HG03354 (cell line): Measurements from ENCODE around the gene CCL3.

ENCODE experiments used
- ATAC-seq: cut with Tn5 transposase; IDR thresholded peaks from one replicate; pipeline ENCODE4 v1.9.1; 2021; ENCODE audit warnings: mild to moderate bottlenecking; ENCODE audit not compliant: unreplicated experiment, poor library complexity, severe bottlenecking

The CCL3 gene

DNA sequence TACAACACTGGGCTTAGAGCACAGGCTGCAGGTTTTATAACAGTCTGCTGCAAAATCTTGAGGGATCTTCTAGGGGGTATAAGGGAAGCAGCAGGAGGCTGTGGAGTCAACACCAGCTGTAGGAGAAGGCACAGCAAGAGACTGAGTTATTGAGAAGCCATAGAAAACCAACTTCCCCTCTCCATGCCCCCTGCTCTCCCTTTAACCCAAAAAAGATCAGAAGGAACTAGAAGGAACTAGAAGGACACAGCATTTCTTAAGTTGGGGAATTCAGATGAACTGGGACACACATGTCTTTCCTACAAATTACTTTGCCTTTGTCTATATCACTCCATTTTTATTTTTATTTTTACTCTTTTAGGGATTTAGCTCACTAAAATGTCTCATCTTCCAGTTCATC is 32.0 kb downstream of the CCL3 start:
- no peak for ATAC-seq

DNA sequence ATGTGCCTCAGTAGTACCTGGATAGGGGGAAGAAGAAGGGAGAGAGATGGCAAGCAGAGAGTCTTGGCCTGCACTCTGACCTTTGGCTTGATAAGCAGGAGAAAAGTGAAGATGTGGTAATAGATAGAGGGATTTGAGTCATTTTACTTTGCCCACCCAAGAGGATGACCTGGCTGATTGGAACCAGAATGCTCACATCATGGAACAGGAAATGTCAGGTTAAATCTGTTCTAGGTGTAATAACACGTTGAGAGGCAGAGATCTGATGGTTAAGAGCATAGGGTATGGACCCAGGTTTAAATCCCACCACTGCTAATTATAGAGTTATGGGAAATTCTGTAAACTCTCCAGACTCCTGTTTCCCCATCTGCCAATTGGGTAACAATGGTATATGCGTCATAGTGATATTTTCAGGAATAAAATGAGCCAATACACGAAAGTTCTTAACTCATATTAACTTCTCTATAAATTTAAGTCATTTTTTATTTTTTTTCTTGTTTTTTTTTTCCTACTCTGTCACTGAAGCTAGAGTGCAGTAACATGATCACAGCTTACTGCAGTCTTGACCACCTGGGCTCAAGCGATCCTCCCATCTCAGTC is 33.9 kb downstream of the CCL3 start:
- no peak for ATAC-seq

DNA sequence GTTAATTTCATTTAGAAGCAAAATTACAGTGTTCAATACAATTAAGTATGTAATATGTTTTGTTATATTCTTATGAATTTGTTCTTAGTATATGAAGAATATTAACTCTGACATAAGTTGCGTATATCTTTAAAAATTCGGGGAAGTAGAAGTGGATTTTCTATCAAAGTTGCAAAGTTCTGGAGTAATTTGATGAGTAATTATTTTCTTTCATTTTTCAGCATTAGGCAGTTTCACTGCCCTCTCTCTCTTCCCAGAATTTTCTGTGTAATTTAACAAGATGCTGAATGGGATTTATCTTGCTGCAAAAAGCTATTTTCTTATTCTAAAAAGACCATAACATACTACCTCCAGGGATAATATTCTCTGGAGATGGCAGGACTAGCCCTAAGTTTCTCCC is 34.8 kb downstream of the CCL3 start:
- no peak for ATAC-seq

- no peak for ATAC-seq
Observed at GRCh38 chr17:36049643-36050042, 40.3 kb downstream of the CCL3 start.

DNA sequence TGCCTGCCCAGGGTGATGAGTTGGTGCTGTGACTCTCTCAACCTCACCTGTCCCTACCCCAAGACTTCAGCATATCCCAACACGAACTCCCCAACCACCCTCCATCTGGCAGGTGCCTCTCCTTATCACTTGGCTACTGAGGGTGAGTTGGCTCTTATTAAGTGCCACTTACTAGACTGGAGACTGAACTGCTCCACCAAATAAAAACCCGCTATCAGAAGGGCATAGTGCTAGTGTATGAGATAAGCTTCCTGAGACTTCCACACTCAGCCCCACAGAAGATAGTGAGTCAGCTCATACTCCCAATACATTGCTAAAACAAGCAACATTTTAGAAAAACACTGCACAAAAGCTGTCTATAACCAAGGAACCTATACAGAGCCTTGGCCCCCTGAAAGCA is 41.9 kb downstream of the CCL3 start:
- no peak for ATAC-seq
